HEK293 (cell line): ENCODE measurements around the gene HOXB9.
A peak's percentile ranks its signal among the peaks of the same experiment; 100 is the strongest.

ENCODE experiments used
- HOXA7 ChIP-seq: sonication (generic); formaldehyde crosslinking; IDR thresholded peaks from 2 replicates; pipeline ENCODE4 v1.8.1; 2022; ENCODE audit warnings: missing genetic modification reagents, borderline replicate concordance
- HOXC10 ChIP-seq: sonication (generic); formaldehyde crosslinking; IDR thresholded peaks from 2 replicates; pipeline ENCODE4 v1.8.1; 2023; ENCODE audit warnings: mild to moderate bottlenecking, missing genetic modification reagents
- KLF1 ChIP-seq: fragments of 450-650 bp; formaldehyde crosslinking; IDR thresholded peaks from 2 replicates; pipeline ENCODE4 v1.5.1; 2016; ENCODE audit warnings: missing biosample characterization, missing genetic modification characterization
- KLF10 ChIP-seq: fragments of 450-650 bp; IDR thresholded peaks from 2 replicates; pipeline ENCODE4 v1.5.1; 2018; ENCODE audit warnings: missing biosample characterization, mild to moderate bottlenecking, missing genetic modification characterization
- KLF7 ChIP-seq: fragments of 450-650 bp; formaldehyde crosslinking; IDR thresholded peaks from 2 replicates; pipeline ENCODE4 v1.5.1; 2016; ENCODE audit warnings: missing biosample characterization, missing genetic modification characterization, borderline replicate concordance
- MZF1 ChIP-seq: fragments of 450-650 bp; formaldehyde crosslinking; IDR thresholded peaks from 2 replicates; pipeline ENCODE4 v1.5.1; 2017; ENCODE audit warnings: missing biosample characterization, missing genetic modification characterization, borderline replicate concordance
- PRDM1 ChIP-seq: fragments of 450-650 bp; formaldehyde crosslinking; IDR thresholded peaks from 2 replicates; pipeline ENCODE4; 2016; ENCODE audit warnings: missing biosample characterization, missing genetic modification characterization
- SP2 ChIP-seq: fragments of 450-650 bp; formaldehyde crosslinking; IDR thresholded peaks from 2 replicates; pipeline ENCODE4 v1.5.1; 2016; ENCODE audit warnings: missing biosample characterization, missing genetic modification characterization
- ZBTB8A ChIP-seq: fragments of 450-650 bp; formaldehyde crosslinking; IDR thresholded peaks from 2 replicates; pipeline ENCODE4 v1.5.1; 2016; ENCODE audit warnings: missing biosample characterization, missing genetic modification characterization
- ZNF112 ChIP-seq: fragments of 450-650 bp; formaldehyde crosslinking; IDR thresholded peaks from 2 replicates; pipeline ENCODE4 v1.5.0; 2017; ENCODE audit warnings: missing biosample characterization, missing genetic modification characterization
- ZNF175 ChIP-seq: fragments of 450-650 bp; formaldehyde crosslinking; IDR thresholded peaks from 2 replicates; pipeline ENCODE4 v1.5.1; 2016; ENCODE audit warnings: missing biosample characterization, missing genetic modification characterization
- ZNF184 ChIP-seq: fragments of 450-650 bp; IDR thresholded peaks from 2 replicates; pipeline ENCODE4 v1.5.1; 2018; ENCODE audit warnings: missing biosample characterization, mild to moderate bottlenecking, missing genetic modification characterization
- ZNF202 ChIP-seq: fragments of 450-650 bp; formaldehyde crosslinking; IDR thresholded peaks from 2 replicates; pipeline ENCODE4 v1.5.1; 2016; ENCODE audit warnings: missing biosample characterization, missing genetic modification characterization, borderline replicate concordance
- ZNF211 ChIP-seq: fragments of 450-650 bp; formaldehyde crosslinking; IDR thresholded peaks from 2 replicates; pipeline ENCODE4 v1.5.1; 2016; ENCODE audit warnings: low read depth, missing biosample characterization, missing genetic modification characterization
- ZNF23 ChIP-seq: fragments of 450-650 bp; formaldehyde crosslinking; IDR thresholded peaks from 2 replicates; pipeline ENCODE4 v1.5.1; 2016; ENCODE audit warnings: missing biosample characterization, missing genetic modification characterization, borderline replicate concordance
- ZNF341 ChIP-seq: fragments of 450-650 bp; formaldehyde crosslinking; IDR thresholded peaks from 2 replicates; pipeline ENCODE4; 2016; ENCODE audit warnings: low read depth, missing biosample characterization, missing genetic modification characterization
- ZNF366 ChIP-seq: fragments of 450-650 bp; formaldehyde crosslinking; conservative IDR thresholded peaks from 2 replicates; pipeline ENCODE4 v1.5.1; 2016; ENCODE audit warnings: missing biosample characterization, missing genetic modification characterization
- ZNF423 ChIP-seq: fragments of 450-650 bp; formaldehyde crosslinking; IDR thresholded peaks from 2 replicates; pipeline ENCODE4 v1.5.1; 2016; ENCODE audit warnings: missing biosample characterization, missing genetic modification characterization
- ZNF473 ChIP-seq: fragments of 450-650 bp; formaldehyde crosslinking; IDR thresholded peaks from 2 replicates; pipeline ENCODE4 v1.5.1; 2017; ENCODE audit warnings: missing biosample characterization, missing genetic modification characterization
- ZNF529 ChIP-seq: fragments of 450-650 bp; formaldehyde crosslinking; IDR thresholded peaks from 2 replicates; pipeline ENCODE4 v1.5.1; 2017; ENCODE audit warnings: missing genetic modification characterization, missing biosample characterization; ENCODE audit not compliant: insufficient replicate concordance
- ZNF610 ChIP-seq: fragments of 450-650 bp; formaldehyde crosslinking; IDR thresholded peaks from 2 replicates; pipeline ENCODE4 v1.5.1; 2016; ENCODE audit warnings: missing biosample characterization, missing genetic modification characterization, borderline replicate concordance
- ZNF624 ChIP-seq: fragments of 450-650 bp; formaldehyde crosslinking; IDR thresholded peaks from 2 replicates; pipeline ENCODE4 v1.5.1; 2017; ENCODE audit warnings: missing biosample characterization, missing genetic modification characterization
- ZNF664 ChIP-seq: fragments of 450-650 bp; formaldehyde crosslinking; IDR thresholded peaks from 2 replicates; pipeline ENCODE4 v1.5.1; 2016; ENCODE audit warnings: missing biosample characterization, missing genetic modification characterization
- ZNF677 ChIP-seq: fragments of 450-650 bp; IDR thresholded peaks from 2 replicates; pipeline ENCODE4 v1.5.0; 2018; ENCODE audit warnings: missing biosample characterization, mild to moderate bottlenecking, missing genetic modification characterization, moderate library complexity
- ZNF830 ChIP-seq: fragments of 450-650 bp; IDR thresholded peaks from 2 replicates; pipeline ENCODE4 v1.5.0; 2018; ENCODE audit warnings: missing biosample characterization, missing genetic modification characterization, low read depth, mild to moderate bottlenecking, moderate library complexity
- TF ChIP-seq, protein P1 (sequence below): fragments of 450-650 bp; formaldehyde crosslinking; IDR thresholded peaks from 2 replicates; pipeline ENCODE4 v1.5.1; 2017; ENCODE audit warnings: missing biosample characterization, missing genetic modification characterization
- TF ChIP-seq, protein P2 (sequence below): fragments of 450-650 bp; formaldehyde crosslinking; IDR thresholded peaks from 2 replicates; pipeline ENCODE4 v1.5.1; 2016; ENCODE audit warnings: missing biosample characterization, missing genetic modification characterization
- TF ChIP-seq, protein P3 (sequence below): fragments of 450-650 bp; formaldehyde crosslinking; IDR thresholded peaks from 2 replicates; pipeline ENCODE4 v1.5.1; 2016; ENCODE audit warnings: missing biosample characterization, missing genetic modification characterization
- TF ChIP-seq, protein P4 (sequence below): fragments of 450-650 bp; formaldehyde crosslinking; IDR thresholded peaks from 2 replicates; pipeline ENCODE4 v1.5.1; 2016; ENCODE audit warnings: missing biosample characterization, missing genetic modification characterization, low read depth
- TF ChIP-seq, protein P5 (sequence below): fragments of 450-650 bp; formaldehyde crosslinking; IDR thresholded peaks from 2 replicates; pipeline ENCODE4 v1.5.1; 2017; ENCODE audit warnings: missing biosample characterization, missing genetic modification characterization

HOXB9 gene

DNA sequence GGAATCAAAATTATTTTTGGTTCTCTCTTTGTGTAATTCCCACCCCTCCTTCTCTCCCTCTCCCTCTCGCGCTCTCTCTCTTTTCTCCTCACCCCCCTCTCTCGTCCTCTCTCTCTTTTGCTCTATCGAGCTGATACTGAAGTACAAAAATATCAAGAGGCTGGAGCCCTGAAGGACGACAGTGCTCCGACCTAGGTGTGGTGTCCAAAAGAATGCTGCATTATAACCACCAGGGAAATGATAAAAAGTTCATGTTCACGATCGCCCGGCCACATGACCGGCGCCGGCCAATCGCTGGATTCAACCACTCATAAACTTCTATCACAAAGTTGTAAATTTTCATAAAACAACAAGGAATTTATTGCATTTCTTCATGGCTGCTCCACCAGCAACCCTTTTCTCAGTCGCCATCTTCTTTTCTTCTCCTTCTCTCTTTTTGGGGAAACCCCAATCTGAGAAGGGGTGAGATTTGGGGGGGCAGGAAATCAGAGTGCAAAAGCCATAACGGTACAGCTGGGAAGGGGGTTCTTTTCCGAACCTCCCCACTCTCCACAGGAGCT is 21.3 kb downstream of the HOXB9 start, which contains the start of gene HOXB6 (continued):
- TF ChIP-seq ZNF366 = peak; percentile 55
- peak; percentile 37; the same call in 1 of the 2 replicates for TF ChIP-seq ZNF624 (tag by site-specific recombination)
- no peak for TF ChIP-seq ZNF830 (tag by site-specific recombination)
- no peak for TF ChIP-seq ZNF423 (tag by site-specific recombination)
- TF ChIP-seq SP2 (tag by site-specific recombination) = no peak
- TF ChIP-seq ZNF184 (tag by site-specific recombination) = no peak
- TF ChIP-seq KLF7 (tag by site-specific recombination) = no peak; the same call in 1 of the 2 replicates
- no peak for TF ChIP-seq ZNF23 (tag by site-specific recombination)
- TF ChIP-seq ZNF341 (tag by site-specific recombination) = peak; percentile 75
- TF ChIP-seq HOXA7 (CRISPR knock-in tag) = no peak
- TF ChIP-seq, protein P1, sequence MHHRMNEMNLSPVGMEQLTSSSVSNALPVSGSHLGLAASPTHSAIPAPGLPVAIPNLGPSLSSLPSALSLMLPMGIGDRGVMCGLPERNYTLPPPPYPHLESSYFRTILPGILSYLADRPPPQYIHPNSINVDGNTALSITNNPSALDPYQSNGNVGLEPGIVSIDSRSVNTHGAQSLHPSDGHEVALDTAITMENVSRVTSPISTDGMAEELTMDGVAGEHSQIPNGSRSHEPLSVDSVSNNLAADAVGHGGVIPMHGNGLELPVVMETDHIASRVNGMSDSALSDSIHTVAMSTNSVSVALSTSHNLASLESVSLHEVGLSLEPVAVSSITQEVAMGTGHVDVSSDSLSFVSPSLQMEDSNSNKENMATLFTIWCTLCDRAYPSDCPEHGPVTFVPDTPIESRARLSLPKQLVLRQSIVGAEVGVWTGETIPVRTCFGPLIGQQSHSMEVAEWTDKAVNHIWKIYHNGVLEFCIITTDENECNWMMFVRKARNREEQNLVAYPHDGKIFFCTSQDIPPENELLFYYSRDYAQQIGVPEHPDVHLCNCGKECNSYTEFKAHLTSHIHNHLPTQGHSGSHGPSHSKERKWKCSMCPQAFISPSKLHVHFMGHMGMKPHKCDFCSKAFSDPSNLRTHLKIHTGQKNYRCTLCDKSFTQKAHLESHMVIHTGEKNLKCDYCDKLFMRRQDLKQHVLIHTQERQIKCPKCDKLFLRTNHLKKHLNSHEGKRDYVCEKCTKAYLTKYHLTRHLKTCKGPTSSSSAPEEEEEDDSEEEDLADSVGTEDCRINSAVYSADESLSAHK (tag by site-specific recombination) = 0 out of 2 replicates have a peak, but pooled peaks have one; percentile 9
- TF ChIP-seq ZNF529 (tag by site-specific recombination) = no peak
- TF ChIP-seq, protein P2, sequence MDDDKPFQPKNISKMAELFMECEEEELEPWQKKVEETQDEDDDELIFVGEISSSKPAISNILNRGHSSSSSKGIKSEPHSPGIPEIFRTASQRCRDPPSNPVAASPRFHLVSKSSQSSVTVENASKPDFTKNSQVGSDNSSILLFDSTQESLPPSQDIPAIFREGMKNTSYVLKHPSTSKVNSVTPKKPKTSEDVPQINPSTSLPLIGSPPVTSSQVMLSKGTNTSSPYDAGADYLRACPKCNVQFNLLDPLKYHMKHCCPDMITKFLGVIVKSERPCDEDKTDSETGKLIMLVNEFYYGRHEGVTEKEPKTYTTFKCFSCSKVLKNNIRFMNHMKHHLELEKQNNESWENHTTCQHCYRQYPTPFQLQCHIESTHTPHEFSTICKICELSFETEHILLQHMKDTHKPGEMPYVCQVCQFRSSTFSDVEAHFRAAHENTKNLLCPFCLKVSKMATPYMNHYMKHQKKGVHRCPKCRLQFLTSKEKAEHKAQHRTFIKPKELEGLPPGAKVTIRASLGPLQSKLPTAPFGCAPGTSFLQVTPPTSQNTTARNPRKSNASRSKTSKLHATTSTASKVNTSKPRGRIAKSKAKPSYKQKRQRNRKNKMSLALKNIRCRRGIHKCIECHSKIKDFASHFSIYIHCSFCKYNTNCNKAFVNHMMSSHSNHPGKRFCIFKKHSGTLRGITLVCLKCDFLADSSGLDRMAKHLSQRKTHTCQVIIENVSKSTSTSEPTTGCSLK (tag by site-specific recombination) = no peak
- TF ChIP-seq, protein P3, sequence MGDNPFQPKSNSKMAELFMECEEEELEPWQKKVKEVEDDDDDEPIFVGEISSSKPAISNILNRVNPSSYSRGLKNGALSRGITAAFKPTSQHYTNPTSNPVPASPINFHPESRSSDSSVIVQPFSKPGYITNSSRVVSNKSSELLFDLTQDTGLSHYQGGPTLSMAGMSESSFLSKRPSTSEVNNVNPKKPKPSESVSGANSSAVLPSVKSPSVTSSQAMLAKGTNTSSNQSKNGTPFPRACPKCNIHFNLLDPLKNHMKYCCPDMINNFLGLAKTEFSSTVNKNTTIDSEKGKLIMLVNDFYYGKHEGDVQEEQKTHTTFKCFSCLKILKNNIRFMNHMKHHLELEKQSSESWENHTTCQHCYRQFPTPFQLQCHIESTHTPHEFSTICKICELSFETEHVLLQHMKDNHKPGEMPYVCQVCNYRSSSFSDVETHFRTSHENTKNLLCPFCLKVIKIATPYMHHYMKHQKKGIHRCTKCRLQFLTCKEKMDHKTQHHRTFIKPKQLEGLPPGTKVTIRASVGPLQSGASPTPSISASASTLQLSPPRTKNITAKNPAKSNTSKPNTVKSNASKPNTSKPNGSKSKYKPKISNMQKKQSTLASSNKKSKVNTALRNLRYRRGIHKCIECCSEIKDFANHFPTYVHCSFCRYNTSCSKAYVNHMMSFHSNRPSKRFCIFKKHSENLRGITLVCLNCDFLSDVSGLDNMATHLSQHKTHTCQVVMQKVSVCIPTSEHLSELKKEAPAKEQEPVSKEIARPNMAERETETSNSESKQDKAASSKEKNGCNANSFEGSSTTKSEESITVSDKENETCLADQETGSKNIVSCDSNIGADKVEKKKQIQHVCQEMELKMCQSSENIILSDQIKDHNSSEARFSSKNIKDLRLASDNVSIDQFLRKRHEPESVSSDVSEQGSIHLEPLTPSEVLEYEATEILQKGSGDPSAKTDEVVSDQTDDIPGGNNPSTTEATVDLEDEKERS (tag by site-specific recombination) = no peak
- TF ChIP-seq, protein P4, sequence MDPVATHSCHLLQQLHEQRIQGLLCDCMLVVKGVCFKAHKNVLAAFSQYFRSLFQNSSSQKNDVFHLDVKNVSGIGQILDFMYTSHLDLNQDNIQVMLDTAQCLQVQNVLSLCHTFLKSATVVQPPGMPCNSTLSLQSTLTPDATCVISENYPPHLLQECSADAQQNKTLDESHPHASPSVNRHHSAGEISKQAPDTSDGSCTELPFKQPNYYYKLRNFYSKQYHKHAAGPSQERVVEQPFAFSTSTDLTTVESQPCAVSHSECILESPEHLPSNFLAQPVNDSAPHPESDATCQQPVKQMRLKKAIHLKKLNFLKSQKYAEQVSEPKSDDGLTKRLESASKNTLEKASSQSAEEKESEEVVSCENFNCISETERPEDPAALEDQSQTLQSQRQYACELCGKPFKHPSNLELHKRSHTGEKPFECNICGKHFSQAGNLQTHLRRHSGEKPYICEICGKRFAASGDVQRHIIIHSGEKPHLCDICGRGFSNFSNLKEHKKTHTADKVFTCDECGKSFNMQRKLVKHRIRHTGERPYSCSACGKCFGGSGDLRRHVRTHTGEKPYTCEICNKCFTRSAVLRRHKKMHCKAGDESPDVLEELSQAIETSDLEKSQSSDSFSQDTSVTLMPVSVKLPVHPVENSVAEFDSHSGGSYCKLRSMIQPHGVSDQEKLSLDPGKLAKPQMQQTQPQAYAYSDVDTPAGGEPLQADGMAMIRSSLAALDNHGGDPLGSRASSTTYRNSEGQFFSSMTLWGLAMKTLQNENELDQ (tag by site-specific recombination) = no peak
- TF ChIP-seq, protein P5, sequence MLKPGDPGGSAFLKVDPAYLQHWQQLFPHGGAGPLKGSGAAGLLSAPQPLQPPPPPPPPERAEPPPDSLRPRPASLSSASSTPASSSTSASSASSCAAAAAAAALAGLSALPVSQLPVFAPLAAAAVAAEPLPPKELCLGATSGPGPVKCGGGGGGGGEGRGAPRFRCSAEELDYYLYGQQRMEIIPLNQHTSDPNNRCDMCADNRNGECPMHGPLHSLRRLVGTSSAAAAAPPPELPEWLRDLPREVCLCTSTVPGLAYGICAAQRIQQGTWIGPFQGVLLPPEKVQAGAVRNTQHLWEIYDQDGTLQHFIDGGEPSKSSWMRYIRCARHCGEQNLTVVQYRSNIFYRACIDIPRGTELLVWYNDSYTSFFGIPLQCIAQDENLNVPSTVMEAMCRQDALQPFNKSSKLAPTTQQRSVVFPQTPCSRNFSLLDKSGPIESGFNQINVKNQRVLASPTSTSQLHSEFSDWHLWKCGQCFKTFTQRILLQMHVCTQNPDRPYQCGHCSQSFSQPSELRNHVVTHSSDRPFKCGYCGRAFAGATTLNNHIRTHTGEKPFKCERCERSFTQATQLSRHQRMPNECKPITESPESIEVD = peak; percentile 82
- TF ChIP-seq ZNF211 (tag by site-specific recombination) = no peak
- TF ChIP-seq ZNF473 (tag by site-specific recombination) = no peak
- no peak for TF ChIP-seq MZF1 (tag by site-specific recombination)
- no peak for TF ChIP-seq ZNF664 (tag by site-specific recombination)
- TF ChIP-seq ZNF677 (tag by site-specific recombination) = no peak
- TF ChIP-seq KLF1 (tag by site-specific recombination) = no peak
- no peak for TF ChIP-seq ZBTB8A (tag by site-specific recombination)
- no peak for TF ChIP-seq KLF10 (tag by site-specific recombination)
- TF ChIP-seq HOXC10 (CRISPR knock-in tag) = no peak
- TF ChIP-seq ZNF202 = no peak
- no peak for TF ChIP-seq ZNF112 (tag by site-specific recombination)
- TF ChIP-seq PRDM1 (tag by site-specific recombination) = peak; percentile 94
- TF ChIP-seq ZNF610 (tag by site-specific recombination) = no peak
- TF ChIP-seq ZNF175 (tag by site-specific recombination) = no peak
